Gastroesophageal sphincter (tissue), 4 donors: ENCODE data around the gene THAP6. TPM values are rescaled to one million over a fixed set of nuclear protein-coding genes. Genes with fewer than 3 reads are reported as not detected.

Experiments
- ATAC-seq: fragments of 150-250 bp; one replicate; pipeline ENCODE4 v1.9.1; 2016; ENCODE audit warnings: mild to moderate bottlenecking, moderate library complexity
- H3K27ac ChIP-seq, 4 donors: fragments of 200-600 bp; sonication (generic) in 3 of 4; 1 replicate in 3 of 4; 2 replicates in 1 of 4; pipeline ENCODE4 v1.5.1; 2016 to 2019
- H3K27me3 ChIP-seq: fragments of 200-600 bp; sonication (generic); one replicate; pipeline ENCODE4 v1.5.1; 2019
- H3K36me3 ChIP-seq, 2 donors: fragments of 200-600 bp; sonication (generic); one replicate each; pipeline ENCODE4 v1.5.1; 2019; ENCODE audit warnings: control low read depth in 1 of 2
- H3K4me1 ChIP-seq, 3 donors: fragments of 200-600 bp; sonication (generic); 1 replicate in 2 of 3; 2 replicates in 1 of 3; pipeline ENCODE4 v1.5.1; 2016 to 2019; ENCODE audit warnings: control low read depth in 2 of 3
- H3K4me3 ChIP-seq, 2 donors: fragments of 200-600 bp; sonication (generic); one replicate each; pipeline ENCODE4 v1.5.1; 2019; ENCODE audit warnings: mild to moderate bottlenecking in 1 of 2, moderate library complexity in 1 of 2
- H3K9me3 ChIP-seq, 3 donors: fragments of 200-600 bp; sonication (generic); one replicate each; pipeline ENCODE4 v1.5.1; 2017 to 2019; ENCODE audit warnings: control low read depth in 2 of 3
- CTCF ChIP-seq, 4 experiments: fragments of 200-600 bp in 2 of 4; fragments of 450-650 bp in 2 of 4; sonication (generic) in 1 of 4; IDR thresholded peaks; one replicate each; pipeline ENCODE4 v1.5.1; 2017 to 2019; ENCODE audit warnings: antibody characterized with exemption in 4 of 4, mild to moderate bottlenecking in 2 of 4, moderate library complexity in 2 of 4
- EP300 ChIP-seq: sonication (generic); formaldehyde crosslinking; IDR thresholded peaks from one replicate; pipeline ENCODE4 v1.6.1; 2017; ENCODE audit warnings: antibody characterized with exemption, mild to moderate bottlenecking
- POLR2A ChIP-seq, 2 donors: fragments of 450-650 bp; IDR thresholded peaks; one replicate each; pipeline ENCODE4 v1.6.1; 2017; ENCODE audit warnings: antibody characterized with exemption in 2 of 2, mild to moderate bottlenecking in 2 of 2, moderate library complexity in 1 of 2
- POLR2AphosphoS5 ChIP-seq: sonication (generic); formaldehyde crosslinking; IDR thresholded peaks from one replicate; pipeline ENCODE4 v1.6.1; 2017; ENCODE audit warnings: antibody characterized with exemption
- WGBS, 2 donors: methylation state at CpG; one replicate each; pipeline ENCODE4 v1.1.5; 2018; ENCODE audit warnings: low coverage in 1 of 2; 5-methylcytosine and 5-hydroxymethylcytosine counted together
- total RNA-seq, 4 donors: library from RNA; depleted of rRNA; stranded (reverse); fragments of >200 nt; gene quantifications; one replicate each; pipeline ENCODE4 v1.1.0, GENCODE V29; 2016

THAP6 gene
- total RNA-seq, 4 donors from 2014 or later, result 8.8 to 37.8 (median 16.2) TPM

DNA sequence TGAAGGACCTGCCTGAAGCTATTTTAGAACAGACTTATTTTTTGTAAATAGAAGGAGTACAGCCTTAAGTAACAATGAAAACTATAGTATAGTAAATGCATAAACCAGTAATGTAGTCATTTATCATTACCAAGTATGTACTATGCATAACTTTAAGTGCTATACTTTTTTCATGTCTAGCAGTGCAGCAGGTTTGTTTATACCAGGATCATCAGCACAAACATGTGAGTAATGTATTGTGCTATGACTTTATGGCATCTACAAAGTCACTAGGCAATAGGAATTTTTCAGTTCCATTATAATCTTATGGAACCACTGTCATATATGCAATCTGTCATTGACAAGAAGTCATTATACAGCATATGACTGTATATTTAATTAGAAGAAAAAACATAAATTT, 38.2 kb downstream of the THAP6 start:
- no peak for ATAC-seq
- TF ChIP-seq EP300, result no peak
- TF ChIP-seq POLR2A (IDR thresholded peaks at IDR 0.05), result no peak
- no peak for TF ChIP-seq CTCF (IDR thresholded peaks at IDR 0.05)
- no peak for TF ChIP-seq POLR2AphosphoS5
- no peak overlapping the region for H3K4me3 ChIP-seq
- H3K36me3 ChIP-seq, result no peaks in the 10 kb centered on the region
- H3K27ac ChIP-seq, result no peak overlapping the region
- no peaks in the 10 kb centered on the region for H3K4me1 ChIP-seq
- no peaks in the 10 kb centered on the region for H3K9me3 ChIP-seq
- H3K27me3 ChIP-seq, result peaks cover 21% of the 10 kb centered on the region

DNA sequence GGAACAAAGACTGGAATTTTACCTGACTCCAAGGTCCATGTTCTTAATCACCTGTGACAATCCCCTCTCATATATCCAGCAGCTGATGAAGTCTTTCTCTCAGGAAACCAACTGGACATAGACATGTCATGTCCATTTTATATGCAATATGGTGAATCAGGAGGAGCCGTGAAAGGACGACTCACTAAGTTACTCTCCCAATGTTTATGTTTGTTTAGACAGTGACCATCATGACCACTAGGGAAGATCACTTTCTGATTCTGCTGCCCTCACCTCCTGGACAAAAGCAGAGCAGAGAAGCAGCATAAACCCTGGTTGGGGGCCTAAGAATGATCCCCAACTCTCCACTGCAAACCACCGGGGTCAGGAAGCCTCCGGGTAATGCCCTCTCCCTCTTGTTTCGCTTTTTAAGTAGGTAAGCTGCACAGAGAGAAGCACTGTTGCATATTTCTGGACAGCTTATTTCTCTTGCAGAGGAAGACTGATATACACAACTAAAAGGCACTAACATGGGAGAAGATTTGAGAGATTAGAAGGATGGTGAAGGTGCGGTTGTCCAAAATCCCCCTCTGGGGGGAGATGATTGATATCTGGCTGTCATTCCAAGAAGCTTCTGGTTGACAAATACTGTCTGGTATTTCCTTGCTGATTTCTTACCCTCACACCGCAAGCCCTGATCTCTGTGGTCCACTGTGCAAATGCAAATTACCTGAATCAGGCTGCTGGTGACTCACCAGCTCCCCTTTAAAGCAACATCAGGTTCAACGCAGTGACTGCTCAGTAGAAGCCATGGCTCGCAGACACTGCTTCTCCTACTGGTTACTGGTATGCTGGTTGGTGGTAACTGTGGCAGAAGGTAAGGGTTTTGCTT, 41.3 kb downstream of the THAP6 start, which contains the start of gene ODAPH:
Gene ODAPH, plus strand, starts transcription at position 773 of the 871 bp plus-strand sequence. Its CDS starts 17 bp downstream, at position 790.
- TF ChIP-seq POLR2A (IDR thresholded peaks at IDR 0.05) (no peak), POLR2AphosphoS5 (no peak), EP300 (no peak), CTCF (IDR thresholded peaks at IDR 0.05) (no peak)
- Histone ChIP-seq H3K4me1 (no peaks in the 10 kb centered on the region), H3K4me3 (no peak within 1 kb of the TSS), H3K27me3 (peaks cover 21% of the 10 kb centered on the region), H3K9me3 (no peaks in the 10 kb centered on the region), H3K27ac (no peak within 1 kb of the TSS), H3K36me3 (no peaks in the 10 kb centered on the region)
- 49 to 65% methylated on average over 6 to 7 of the region's 9 CpGs for WGBS, 2 donors
- ATAC-seq, result no peak

GRCh38 chr4:75557696-75558095, 43.4 kb downstream of the THAP6 start:
- Histone ChIP-seq H3K27me3 (peaks cover 21% of the 10 kb centered on the region), H3K4me1 (no peaks in the 10 kb centered on the region), H3K27ac (no peak overlapping the region), H3K9me3 (no peaks in the 10 kb centered on the region), H3K4me3 (no peak overlapping the region), H3K36me3 (no peaks in the 10 kb centered on the region)
- no peak for TF ChIP-seq CTCF (IDR thresholded peaks at IDR 0.05)
- WGBS, 2 donors, result 76 to 78% methylated on average over 8 of the region's 8 CpGs
- ATAC-seq, result no peak

DNA sequence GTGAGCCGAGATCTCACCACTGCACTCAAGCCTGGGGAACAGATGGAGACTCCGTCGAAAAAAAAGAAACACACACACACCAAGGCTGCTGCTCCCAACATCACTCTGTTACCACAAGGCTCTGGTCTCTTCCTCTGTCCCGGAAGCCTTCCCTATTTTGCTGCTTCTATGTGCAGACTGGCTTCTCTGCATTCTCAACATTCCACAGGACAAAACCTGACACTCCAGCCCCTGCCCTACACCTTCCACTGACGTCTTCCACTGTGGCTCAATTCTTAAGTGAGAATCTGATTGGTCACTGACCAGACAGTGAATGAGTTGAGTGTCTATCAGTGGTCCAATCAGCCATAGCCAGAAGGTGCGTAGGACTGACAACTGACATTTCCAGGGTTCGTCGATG, 47.5 kb downstream of the THAP6 start:
- H3K27ac ChIP-seq, result no peak overlapping the region

More for the DNA sequence above, 47.5 kb downstream of the THAP6 start:
- ATAC-seq, result no peak
- no peak overlapping the region for H3K4me3 ChIP-seq
- WGBS, 2 donors, result 78 to 79% methylated on average over 5 to 6 of the region's 8 CpGs
- peaks cover 2% of the 10 kb centered on the region for H3K27me3 ChIP-seq
- no peak for TF ChIP-seq EP300
- TF ChIP-seq POLR2AphosphoS5, result no peak
- no peak for TF ChIP-seq CTCF (IDR thresholded peaks at IDR 0.05)
- TF ChIP-seq POLR2A (IDR thresholded peaks at IDR 0.05), result no peak
- no peaks in the 10 kb centered on the region for H3K4me1 ChIP-seq
- no peaks in the 10 kb centered on the region for H3K9me3 ChIP-seq
- no peaks in the 10 kb centered on the region for H3K36me3 ChIP-seq
